ENCODE measurements around the gene KCTD16. TPM values are rescaled to one million over a fixed set of nuclear protein-coding genes. Genes with fewer than 3 reads are reported as not detected.

Gene KCTD16
- total RNA-seq, 1 experiment from 2014 or later: 0.14 TPM

DNA sequence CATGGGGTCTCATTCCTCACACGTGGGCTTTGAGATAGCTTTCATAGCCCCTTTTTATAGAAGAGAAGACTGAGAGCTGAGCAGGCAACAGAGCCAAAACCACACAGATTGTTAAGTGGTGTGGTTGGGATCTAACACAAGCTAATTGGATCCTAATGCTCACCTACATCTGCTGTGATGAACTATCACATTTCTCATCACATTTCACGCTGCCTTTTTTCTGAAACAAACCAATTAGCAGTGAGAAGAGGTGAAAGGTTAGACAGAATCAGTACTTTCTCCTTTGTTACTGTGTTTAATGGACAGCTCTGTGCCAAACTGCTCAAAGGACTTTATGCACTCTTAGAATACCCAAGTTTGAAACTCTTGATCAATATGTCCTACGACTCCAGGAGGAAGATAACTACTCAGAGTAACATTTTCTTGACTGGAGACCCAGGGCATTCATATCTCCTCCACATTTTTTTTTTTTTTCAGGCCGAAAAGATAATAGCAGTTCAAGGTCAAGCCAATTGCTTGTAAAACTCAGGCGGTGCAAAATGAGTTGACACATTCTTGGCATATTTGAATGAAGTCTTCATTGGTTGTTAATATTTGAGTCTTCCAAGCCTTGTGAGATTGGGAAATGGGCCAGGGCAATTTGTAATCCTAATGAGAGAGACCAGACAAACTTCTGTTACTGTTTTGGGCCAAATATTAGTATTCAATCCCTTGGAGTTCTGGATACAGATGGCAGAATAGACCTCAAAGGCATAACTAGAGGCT, 138.4 kb downstream of the KCTD16 start:
- no peaks in the 10 kb centered on the region for H3K36me3 Mint-ChIP-seq (ENCODE audit: insufficient read depth, unreplicated experiment)
- no TSS peak for BruUV-seq (replicated peaks)
- intact Hi-C loops (cut with micrococcal nuclease; ENCODE audit: unreplicated experiment): no loop called here
- no peak overlapping the region for H3K27ac Mint-ChIP-seq (ENCODE audit: unreplicated experiment)
- H3K4me3 Mint-ChIP-seq (ENCODE audit: low read depth, unreplicated experiment): no peak overlapping the region
- CTCF ChIA-PET: interaction anchor here (0.7 kb wide), 1 partner anchor 1466 kb away, joined by 11 read pairs; no protein-coding TSS in a partner anchor
- TF ChIP-seq, protein P1, sequence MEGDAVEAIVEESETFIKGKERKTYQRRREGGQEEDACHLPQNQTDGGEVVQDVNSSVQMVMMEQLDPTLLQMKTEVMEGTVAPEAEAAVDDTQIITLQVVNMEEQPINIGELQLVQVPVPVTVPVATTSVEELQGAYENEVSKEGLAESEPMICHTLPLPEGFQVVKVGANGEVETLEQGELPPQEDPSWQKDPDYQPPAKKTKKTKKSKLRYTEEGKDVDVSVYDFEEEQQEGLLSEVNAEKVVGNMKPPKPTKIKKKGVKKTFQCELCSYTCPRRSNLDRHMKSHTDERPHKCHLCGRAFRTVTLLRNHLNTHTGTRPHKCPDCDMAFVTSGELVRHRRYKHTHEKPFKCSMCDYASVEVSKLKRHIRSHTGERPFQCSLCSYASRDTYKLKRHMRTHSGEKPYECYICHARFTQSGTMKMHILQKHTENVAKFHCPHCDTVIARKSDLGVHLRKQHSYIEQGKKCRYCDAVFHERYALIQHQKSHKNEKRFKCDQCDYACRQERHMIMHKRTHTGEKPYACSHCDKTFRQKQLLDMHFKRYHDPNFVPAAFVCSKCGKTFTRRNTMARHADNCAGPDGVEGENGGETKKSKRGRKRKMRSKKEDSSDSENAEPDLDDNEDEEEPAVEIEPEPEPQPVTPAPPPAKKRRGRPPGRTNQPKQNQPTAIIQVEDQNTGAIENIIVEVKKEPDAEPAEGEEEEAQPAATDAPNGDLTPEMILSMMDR (IDR thresholded peaks at IDR 0.05; ENCODE audit: unreplicated experiment): no peak
- no peak for DNase-seq
- H3K27me3 Mint-ChIP-seq (ENCODE audit: unreplicated experiment): peaks cover 28% of the 10 kb centered on the region
- peaks cover 2% of the 10 kb centered on the region for H3K9me3 Mint-ChIP-seq (ENCODE audit: low read depth, unreplicated experiment)
- H3K4me1 Mint-ChIP-seq (ENCODE audit: low read depth, unreplicated experiment): no peaks in the 10 kb centered on the region

DNA sequence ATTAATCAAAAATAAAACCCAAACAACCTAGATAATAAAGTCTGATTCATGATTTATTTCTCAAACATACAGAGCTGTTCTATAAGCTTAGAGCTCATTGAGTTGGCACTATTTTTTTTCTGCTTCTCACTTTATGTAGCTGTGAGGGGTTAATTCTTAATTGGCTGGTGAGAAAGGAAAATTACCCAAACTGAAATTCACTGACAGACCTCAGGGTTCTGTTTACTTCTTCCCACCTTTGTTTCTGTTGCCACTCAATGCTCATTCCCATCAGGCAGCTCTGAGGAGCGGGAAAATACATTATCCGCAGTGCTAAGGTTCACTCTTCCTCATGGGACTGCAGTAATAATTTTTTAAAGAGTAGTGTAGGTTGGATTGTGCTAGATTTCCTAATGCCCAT, 139.9 kb downstream of the KCTD16 start:
- intact Hi-C loops (cut with micrococcal nuclease; ENCODE audit: unreplicated experiment): no loop called here
- Mint-ChIP-seq H3K36me3 (ENCODE audit: insufficient read depth, unreplicated experiment) (no peaks in the 10 kb centered on the region), H3K4me1 (ENCODE audit: low read depth, unreplicated experiment) (no peaks in the 10 kb centered on the region), H3K4me3 (ENCODE audit: low read depth, unreplicated experiment) (no peak overlapping the region), H3K9me3 (ENCODE audit: low read depth, unreplicated experiment) (peaks cover 2% of the 10 kb centered on the region), H3K27me3 (ENCODE audit: unreplicated experiment) (peaks cover 28% of the 10 kb centered on the region), H3K27ac (ENCODE audit: unreplicated experiment) (no peak overlapping the region)
- no TSS peak for BruUV-seq (replicated peaks)
- TF ChIP-seq, protein P1 (IDR thresholded peaks at IDR 0.05; ENCODE audit: unreplicated experiment): no peak
- no peak for DNase-seq
- CTCF ChIA-PET: no interaction called here

DNA sequence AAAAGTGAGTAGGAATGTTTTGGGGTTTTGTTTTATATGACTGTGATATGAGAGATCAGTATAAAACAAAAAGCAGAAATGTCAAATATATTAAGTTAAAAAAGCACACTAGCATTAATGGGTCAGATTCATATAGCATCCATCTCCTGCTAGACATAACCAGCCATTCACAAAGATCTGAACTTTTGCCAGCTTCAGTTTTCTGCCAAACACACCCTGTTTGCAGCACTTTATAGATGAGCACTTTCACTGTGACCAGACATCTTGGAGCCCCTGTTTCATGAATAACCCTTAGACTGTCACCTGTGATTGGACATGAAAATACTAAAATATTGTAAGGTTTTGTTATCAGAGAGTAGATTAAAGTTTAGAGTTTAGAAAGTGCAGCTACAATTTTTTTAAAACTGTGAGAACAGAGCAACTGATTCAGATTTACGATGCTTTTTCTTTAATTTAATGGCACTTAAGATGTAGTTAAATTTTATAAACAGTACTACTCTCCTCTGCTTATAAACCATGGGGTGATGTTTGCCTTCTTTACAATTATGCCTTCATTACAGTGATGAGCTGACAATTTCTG, 142.6 kb downstream of the KCTD16 start:
- no TSS peak for BruUV-seq (replicated peaks)
- H3K4me3 Mint-ChIP-seq (ENCODE audit: low read depth, unreplicated experiment): no peak overlapping the region
- TF ChIP-seq, protein P1 (IDR thresholded peaks at IDR 0.05; ENCODE audit: unreplicated experiment): no peak
- intact Hi-C loops (cut with micrococcal nuclease; ENCODE audit: unreplicated experiment): no loop called here
- no peaks in the 10 kb centered on the region for H3K36me3 Mint-ChIP-seq (ENCODE audit: insufficient read depth, unreplicated experiment)
- H3K9me3 Mint-ChIP-seq (ENCODE audit: low read depth, unreplicated experiment): no peaks in the 10 kb centered on the region
- no peaks in the 10 kb centered on the region for H3K4me1 Mint-ChIP-seq (ENCODE audit: low read depth, unreplicated experiment)
- CTCF ChIA-PET: no interaction called here
- no peak overlapping the region for H3K27ac Mint-ChIP-seq (ENCODE audit: unreplicated experiment)
- peaks cover 13% of the 10 kb centered on the region for H3K27me3 Mint-ChIP-seq (ENCODE audit: unreplicated experiment)
- DNase-seq: no peak

DNA sequence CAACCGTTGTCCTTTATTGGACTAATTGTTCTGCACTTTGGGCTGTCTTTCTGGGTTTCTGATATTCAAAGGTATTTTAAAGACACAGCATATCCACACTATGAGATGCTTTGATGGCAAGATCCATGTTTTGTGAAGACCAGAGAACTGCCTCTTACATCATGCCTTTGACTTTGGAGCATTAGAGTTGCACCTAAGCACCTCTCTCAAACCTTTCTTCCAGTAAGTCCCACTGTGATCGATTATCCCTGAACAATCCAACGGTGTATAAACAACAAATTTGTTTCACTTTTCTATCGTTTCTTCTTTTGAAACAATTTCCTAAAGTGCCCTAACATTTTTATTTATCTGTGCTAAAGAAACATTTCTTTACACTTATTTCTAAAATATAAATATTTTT, 144.4 kb downstream of the KCTD16 start:
- no peak for DNase-seq
- Mint-ChIP-seq H3K9me3 (ENCODE audit: low read depth, unreplicated experiment) (no peaks in the 10 kb centered on the region), H3K4me3 (ENCODE audit: low read depth, unreplicated experiment) (no peak overlapping the region), H3K27me3 (ENCODE audit: unreplicated experiment) (peaks cover 13% of the 10 kb centered on the region), H3K36me3 (ENCODE audit: insufficient read depth, unreplicated experiment) (no peaks in the 10 kb centered on the region), H3K4me1 (ENCODE audit: low read depth, unreplicated experiment) (no peaks in the 10 kb centered on the region), H3K27ac (ENCODE audit: unreplicated experiment) (no peak overlapping the region)
- CTCF ChIA-PET: no interaction called here
- TF ChIP-seq, protein P1 (IDR thresholded peaks at IDR 0.05; ENCODE audit: unreplicated experiment): no peak
- BruUV-seq (replicated peaks): no TSS peak
- intact Hi-C loops (cut with micrococcal nuclease; ENCODE audit: unreplicated experiment): no loop called here

All from Calu3 (cell line).